Measurements from ENCODE around the gene GRB10. TPM values are rescaled to one million over a fixed set of nuclear protein-coding genes. Genes with fewer than 3 reads are reported as not detected.

The GRB10 gene
- total and polyA plus RNA-seq, 9 donors = 10.7 to 18.9 (median 12.2) TPM

- no peak for DNase-seq
- no peak overlapping the region for H3K4me3 ChIP-seq (ENCODE audit: low read length)
- no peak overlapping the region for H3K27ac ChIP-seq (ENCODE audit: low read length)
- H3K4me1 ChIP-seq (ENCODE audit: control insufficient read depth, insufficient read depth, low read length) = peaks cover 5% of the 10 kb centered on the region
- H3K27me3 ChIP-seq (ENCODE audit: control insufficient read depth, insufficient read depth, low read length) = no peaks in the 10 kb centered on the region
- no peaks in the 10 kb centered on the region for H3K36me3 ChIP-seq (ENCODE audit: control insufficient read depth, insufficient read depth, low read length)
- H3K9me3 ChIP-seq (replicated peaks; ENCODE audit: control insufficient read depth, low read depth, low read length) = no peaks in the 10 kb centered on the region
Observed at GRCh38 chr7:50735333-50735732, 47.4 kb downstream of the GRB10 start.

GRCh38 chr7:50734246-50734645, 48.5 kb downstream of the GRB10 start:
- H3K4me1 ChIP-seq (ENCODE audit: control insufficient read depth, insufficient read depth, low read length) = peaks cover 5% of the 10 kb centered on the region
- no peak for DNase-seq
- WGBS (ENCODE audit: insufficient coverage) = 88% methylated on average over 2 of the region's 8 CpGs

GRCh38 chr7:50733552-50733951, 49.1 kb downstream of the GRB10 start:
- Histone ChIP-seq H3K4me1 (ENCODE audit: control insufficient read depth, insufficient read depth, low read length) (peaks cover 5% of the 10 kb centered on the region), H3K9me3 (replicated peaks; ENCODE audit: control insufficient read depth, low read depth, low read length) (no peaks in the 10 kb centered on the region), H3K4me3 (ENCODE audit: low read length) (no peak overlapping the region), H3K27ac (ENCODE audit: low read length) (no peak overlapping the region), H3K27me3 (ENCODE audit: control insufficient read depth, insufficient read depth, low read length) (no peaks in the 10 kb centered on the region), H3K36me3 (ENCODE audit: control insufficient read depth, insufficient read depth, low read length) (no peaks in the 10 kb centered on the region)
- DNase-seq = no peak
- WGBS (ENCODE audit: insufficient coverage) = 100% methylated on average over 1 of the region's 5 CpGs

More at GRCh38 chr7:50734246-50734645, 48.5 kb downstream of the GRB10 start:
- H3K4me3 ChIP-seq (ENCODE audit: low read length) = no peak overlapping the region
- no peaks in the 10 kb centered on the region for H3K36me3 ChIP-seq (ENCODE audit: control insufficient read depth, insufficient read depth, low read length)
- no peaks in the 10 kb centered on the region for H3K27me3 ChIP-seq (ENCODE audit: control insufficient read depth, insufficient read depth, low read length)
- H3K27ac ChIP-seq (ENCODE audit: low read length) = no peak overlapping the region
- H3K9me3 ChIP-seq (replicated peaks; ENCODE audit: control insufficient read depth, low read depth, low read length) = no peaks in the 10 kb centered on the region

- Histone ChIP-seq H3K4me1 (ENCODE audit: control insufficient read depth, insufficient read depth, low read length) (peaks cover 5% of the 10 kb centered on the region), H3K36me3 (ENCODE audit: control insufficient read depth, insufficient read depth, low read length) (no peaks in the 10 kb centered on the region), H3K9me3 (replicated peaks; ENCODE audit: control insufficient read depth, low read depth, low read length) (no peaks in the 10 kb centered on the region), H3K27me3 (ENCODE audit: control insufficient read depth, insufficient read depth, low read length) (no peaks in the 10 kb centered on the region), H3K4me3 (ENCODE audit: low read length) (no peak overlapping the region), H3K27ac (ENCODE audit: low read length) (no peak overlapping the region)
- no peak for DNase-seq
- WGBS (ENCODE audit: insufficient coverage) = 91% methylated on average over 16 of the region's 21 CpGs
Observed at GRCh38 chr7:50731703-50732582, 50.8 kb downstream of the GRB10 start.

- Histone ChIP-seq H3K4me3 (ENCODE audit: low read length) (no peak overlapping the region), H3K36me3 (ENCODE audit: control insufficient read depth, insufficient read depth, low read length) (no peaks in the 10 kb centered on the region), H3K27me3 (ENCODE audit: control insufficient read depth, insufficient read depth, low read length) (no peaks in the 10 kb centered on the region), H3K9me3 (replicated peaks; ENCODE audit: control insufficient read depth, low read depth, low read length) (no peaks in the 10 kb centered on the region), H3K27ac (ENCODE audit: low read length) (peak overlapping the region; percentile 65), H3K4me1 (ENCODE audit: control insufficient read depth, insufficient read depth, low read length) (peaks cover 5% of the 10 kb centered on the region)
- 69% methylated on average over 4 of the region's 12 CpGs for WGBS (ENCODE audit: insufficient coverage)
- peak; percentile 33 for DNase-seq
Observed at GRCh38 chr7:50730446-50731400, 52.0 kb downstream of the GRB10 start.

- Histone ChIP-seq H3K27me3 (ENCODE audit: control insufficient read depth, insufficient read depth, low read length) (no peaks in the 10 kb centered on the region), H3K27ac (ENCODE audit: low read length) (peak overlapping the region; percentile 51), H3K36me3 (ENCODE audit: control insufficient read depth, insufficient read depth, low read length) (no peaks in the 10 kb centered on the region), H3K4me1 (ENCODE audit: control insufficient read depth, insufficient read depth, low read length) (peaks cover 5% of the 10 kb centered on the region), H3K9me3 (replicated peaks; ENCODE audit: control insufficient read depth, low read depth, low read length) (no peaks in the 10 kb centered on the region), H3K4me3 (ENCODE audit: low read length) (no peak overlapping the region)
- WGBS (ENCODE audit: insufficient coverage) = 94% methylated on average over 2 of the region's 5 CpGs
- DNase-seq = no peak
Observed at GRCh38 chr7:50729962-50730361, 52.7 kb downstream of the GRB10 start.

GRCh38 chr7:50728184-50728583, 54.5 kb downstream of the GRB10 start:
- Histone ChIP-seq H3K36me3 (ENCODE audit: control insufficient read depth, insufficient read depth, low read length) (no peaks in the 10 kb centered on the region), H3K27me3 (ENCODE audit: control insufficient read depth, insufficient read depth, low read length) (no peaks in the 10 kb centered on the region), H3K9me3 (replicated peaks; ENCODE audit: control insufficient read depth, low read depth, low read length) (no peaks in the 10 kb centered on the region), H3K27ac (ENCODE audit: low read length) (no peak overlapping the region), H3K4me1 (ENCODE audit: control insufficient read depth, insufficient read depth, low read length) (peaks cover 5% of the 10 kb centered on the region), H3K4me3 (ENCODE audit: low read length) (no peak overlapping the region)
- no CpG with 5 or more reads among the region's 2 CpGs for WGBS (ENCODE audit: insufficient coverage)
- DNase-seq = peak; percentile 39

GRCh38 chr7:50727711-50728110, 55.0 kb downstream of the GRB10 start:
- Histone ChIP-seq H3K27ac (ENCODE audit: low read length) (no peak overlapping the region), H3K27me3 (ENCODE audit: control insufficient read depth, insufficient read depth, low read length) (no peaks in the 10 kb centered on the region), H3K36me3 (ENCODE audit: control insufficient read depth, insufficient read depth, low read length) (no peaks in the 10 kb centered on the region), H3K4me3 (ENCODE audit: low read length) (no peak overlapping the region), H3K9me3 (replicated peaks; ENCODE audit: control insufficient read depth, low read depth, low read length) (no peaks in the 10 kb centered on the region), H3K4me1 (ENCODE audit: control insufficient read depth, insufficient read depth, low read length) (peaks cover 5% of the 10 kb centered on the region)
- no peak for DNase-seq
- no CpG with 5 or more reads among the region's 2 CpGs for WGBS (ENCODE audit: insufficient coverage)

- Histone ChIP-seq H3K9me3 (replicated peaks; ENCODE audit: control insufficient read depth, low read depth, low read length) (no peaks in the 10 kb centered on the region), H3K27ac (ENCODE audit: low read length) (no peak overlapping the region), H3K4me1 (ENCODE audit: control insufficient read depth, insufficient read depth, low read length) (peaks cover 5% of the 10 kb centered on the region), H3K4me3 (ENCODE audit: low read length) (no peak overlapping the region), H3K27me3 (ENCODE audit: control insufficient read depth, insufficient read depth, low read length) (no peaks in the 10 kb centered on the region), H3K36me3 (ENCODE audit: control insufficient read depth, insufficient read depth, low read length) (no peaks in the 10 kb centered on the region)
- no peak for DNase-seq
- WGBS (ENCODE audit: insufficient coverage) = no CpG with 5 or more reads among the region's 3 CpGs
Observed at GRCh38 chr7:50727072-50727471, 55.6 kb downstream of the GRB10 start.

GRCh38 chr7:50725774-50726173, 56.9 kb downstream of the GRB10 start:
- Histone ChIP-seq H3K4me1 (ENCODE audit: control insufficient read depth, insufficient read depth, low read length) (peaks cover 10% of the 10 kb centered on the region), H3K27ac (ENCODE audit: low read length) (no peak overlapping the region)

More at GRCh38 chr7:50725774-50726173, 56.9 kb downstream of the GRB10 start:
- no peak for DNase-seq
- H3K36me3 ChIP-seq (ENCODE audit: control insufficient read depth, insufficient read depth, low read length) = no peaks in the 10 kb centered on the region
- H3K4me3 ChIP-seq (ENCODE audit: low read length) = no peak overlapping the region
- H3K9me3 ChIP-seq (replicated peaks; ENCODE audit: control insufficient read depth, low read depth, low read length) = no peaks in the 10 kb centered on the region
- no peaks in the 10 kb centered on the region for H3K27me3 ChIP-seq (ENCODE audit: control insufficient read depth, insufficient read depth, low read length)
- WGBS (ENCODE audit: insufficient coverage) = 90% methylated on average over 3 of the region's 3 CpGs

Data from muscle of leg (tissue), 11 donors.